GM19438 (cell line): ENCODE measurements around the gene HAPLN3.
A peak's percentile ranks its signal among the peaks of the same experiment; 100 is the strongest.

Experiments
- ATAC-seq: cut with Tn5 transposase; IDR thresholded peaks from one replicate; pipeline ENCODE4 v1.9.1; 2021; ENCODE audit warnings: low read depth; ENCODE audit not compliant: unreplicated experiment

Gene HAPLN3

DNA sequence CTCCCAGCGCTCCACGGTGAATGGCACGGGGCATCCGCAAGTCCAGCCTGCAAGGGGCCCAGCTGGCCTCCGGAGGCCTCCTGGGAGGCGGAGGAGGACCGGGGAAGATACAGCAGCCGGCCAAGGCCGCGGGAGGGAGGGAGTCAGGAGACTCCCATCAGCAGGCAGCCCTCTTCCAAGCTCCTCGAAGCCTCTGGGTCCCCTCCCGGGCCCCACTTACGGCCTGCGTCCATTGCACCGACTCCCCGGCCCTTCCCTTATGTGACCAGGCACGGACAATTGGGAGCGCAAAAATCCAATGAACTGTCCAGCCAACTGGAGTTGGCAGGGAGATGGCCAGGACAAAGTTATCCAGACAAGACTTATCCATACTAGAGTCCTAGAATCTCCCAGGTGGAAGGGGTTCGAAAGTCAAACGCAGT is 17.2 kb upstream of the HAPLN3 start:
- no peak for ATAC-seq

- ATAC-seq, result no peak
These were observed 16.4 kb upstream of the HAPLN3 start for GRCh38 chr15:88911766-88912118.

- ATAC-seq, result no peak
These were observed 14.8 kb upstream of the HAPLN3 start for GRCh38 chr15:88909956-88910831.

DNA sequence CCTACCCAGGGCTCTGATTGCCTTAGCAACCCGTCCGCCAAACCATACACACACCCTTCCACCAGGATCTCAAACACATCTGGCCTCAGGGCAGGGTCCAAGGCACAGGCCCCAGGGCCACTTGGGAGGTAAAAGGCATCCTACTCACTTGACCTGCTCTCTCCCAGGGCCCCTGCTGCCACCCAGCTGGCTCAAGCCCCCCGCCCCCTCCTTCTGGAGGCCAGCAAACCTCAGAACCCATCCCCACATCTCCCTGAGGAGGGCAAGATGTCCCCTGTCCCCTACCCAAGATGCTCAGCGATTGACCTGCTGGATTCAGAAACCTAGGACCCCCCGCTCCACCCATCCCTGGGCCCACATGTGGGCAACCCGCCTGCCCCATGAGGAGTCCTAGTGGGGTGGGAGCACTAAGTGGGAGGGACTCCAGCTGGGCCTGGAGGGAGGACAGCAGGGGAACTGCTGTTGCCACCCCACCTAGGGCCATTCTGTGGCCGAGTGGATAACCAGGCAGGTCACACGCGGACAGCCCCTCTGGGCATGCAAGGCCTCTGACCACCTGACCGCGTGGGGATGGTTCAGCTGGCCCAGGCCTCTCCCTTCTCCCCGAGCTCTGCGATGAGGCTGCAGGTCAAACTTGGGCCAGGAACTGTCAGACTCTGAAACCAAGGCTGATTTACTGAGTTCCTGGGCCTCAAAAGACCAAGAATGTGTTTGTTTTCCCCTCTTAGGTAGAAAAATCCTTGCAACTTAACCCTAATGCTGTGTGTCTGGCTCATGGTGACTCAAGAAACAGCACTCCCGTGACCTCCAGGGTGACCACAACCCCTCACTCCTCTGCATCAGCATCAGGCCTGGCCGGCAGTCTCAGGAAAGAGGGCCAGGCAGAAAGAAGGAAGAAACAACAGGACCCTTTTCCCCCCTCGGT is 13.6 kb upstream of the HAPLN3 start:
- ATAC-seq, result no peak

DNA sequence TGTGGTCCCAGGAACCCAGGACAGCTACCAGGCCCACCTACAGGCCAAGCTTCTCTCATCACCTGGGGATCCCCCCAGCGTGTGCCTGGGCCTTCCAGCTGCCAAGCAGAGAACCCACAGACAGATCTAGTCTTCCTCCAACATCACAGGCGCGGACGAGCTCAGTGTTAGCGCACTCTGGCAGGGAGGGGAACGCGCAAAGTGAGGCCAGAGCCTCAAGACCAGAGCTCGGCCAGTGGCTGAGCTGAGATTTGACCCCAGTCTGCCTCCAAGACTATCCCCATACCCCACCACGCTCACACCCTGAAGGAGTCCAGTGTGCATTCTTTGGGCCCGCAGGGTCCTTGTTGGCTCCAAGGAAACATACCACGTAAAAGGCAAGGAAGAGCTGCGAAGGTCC is 12.8 kb upstream of the HAPLN3 start:
- no peak for ATAC-seq

- no peak for ATAC-seq
These were observed 11.8 kb upstream of the HAPLN3 start for GRCh38 chr15:88907111-88907510.

GRCh38 chr15:88906551-88906950 is 11.2 kb upstream of the HAPLN3 start:
- ATAC-seq, result no peak

DNA sequence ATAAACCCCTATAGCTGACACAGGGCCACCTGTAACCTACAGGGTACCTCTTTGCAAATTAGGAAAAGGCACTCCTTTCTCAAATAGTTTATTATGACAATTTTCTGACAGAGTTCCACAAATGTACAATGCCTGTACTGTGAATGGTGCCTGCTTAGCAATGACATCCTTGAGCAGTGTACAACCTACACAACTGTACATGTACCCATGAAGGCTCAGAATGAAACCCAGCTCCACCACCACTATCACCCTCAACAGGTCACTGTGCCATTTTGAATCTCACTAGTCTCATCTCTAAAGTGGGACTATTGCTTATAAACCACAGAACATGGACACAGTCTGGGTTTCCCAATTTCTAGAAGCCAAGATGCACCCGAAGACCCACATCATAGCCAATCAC is 10.8 kb upstream of the HAPLN3 start:
- ATAC-seq, result no peak

GRCh38 chr15:88905576-88905975 is 10.2 kb upstream of the HAPLN3 start:
- no peak for ATAC-seq

DNA sequence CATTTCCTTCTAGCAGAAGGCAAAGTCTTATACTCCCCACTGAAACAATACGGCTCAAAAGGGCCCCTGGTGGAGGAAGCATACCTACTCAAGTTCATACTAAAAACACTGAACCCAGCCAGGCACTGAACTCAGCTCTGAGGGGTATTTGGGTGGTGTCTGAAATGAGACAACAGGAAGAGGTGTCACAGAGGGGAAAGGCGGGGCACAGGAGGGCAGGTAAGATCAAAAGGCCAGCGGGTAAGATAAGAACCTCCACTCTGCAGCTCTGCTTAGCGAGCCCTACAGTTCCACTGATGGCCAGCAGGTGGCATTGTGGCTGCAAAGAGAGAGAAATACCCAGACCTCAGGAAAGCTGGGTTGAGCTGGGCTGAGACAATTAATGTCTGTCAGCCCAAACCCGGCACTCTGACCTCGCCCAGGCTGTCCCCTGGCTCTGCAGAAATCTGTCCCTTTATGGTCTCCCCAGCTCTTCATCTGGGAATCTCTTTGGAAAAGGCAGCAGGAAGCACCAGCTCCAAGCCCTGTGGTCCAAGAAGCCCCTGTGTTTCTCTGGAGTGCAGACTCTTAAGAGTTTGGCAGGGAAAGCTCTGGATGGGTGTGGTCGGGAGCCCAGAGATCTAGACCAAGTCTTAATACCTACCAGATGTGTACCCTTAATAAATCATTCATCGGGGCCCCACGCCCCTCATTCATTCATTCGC is 9.4 kb upstream of the HAPLN3 start:
- peak; percentile 88 for ATAC-seq

GRCh38 chr15:88904257-88904623 is 8.9 kb upstream of the HAPLN3 start:
- no peak for ATAC-seq

GRCh38 chr15:88902846-88903245 is 7.5 kb upstream of the HAPLN3 start:
- no peak for ATAC-seq

- no peak for ATAC-seq
These were observed 7.0 kb upstream of the HAPLN3 start for GRCh38 chr15:88902221-88902835.

GRCh38 chr15:88901508-88902220 is 6.3 kb upstream of the HAPLN3 start:
- no peak for ATAC-seq

- no peak for ATAC-seq
These were observed 5.7 kb upstream of the HAPLN3 start for GRCh38 chr15:88900982-88901418.

DNA sequence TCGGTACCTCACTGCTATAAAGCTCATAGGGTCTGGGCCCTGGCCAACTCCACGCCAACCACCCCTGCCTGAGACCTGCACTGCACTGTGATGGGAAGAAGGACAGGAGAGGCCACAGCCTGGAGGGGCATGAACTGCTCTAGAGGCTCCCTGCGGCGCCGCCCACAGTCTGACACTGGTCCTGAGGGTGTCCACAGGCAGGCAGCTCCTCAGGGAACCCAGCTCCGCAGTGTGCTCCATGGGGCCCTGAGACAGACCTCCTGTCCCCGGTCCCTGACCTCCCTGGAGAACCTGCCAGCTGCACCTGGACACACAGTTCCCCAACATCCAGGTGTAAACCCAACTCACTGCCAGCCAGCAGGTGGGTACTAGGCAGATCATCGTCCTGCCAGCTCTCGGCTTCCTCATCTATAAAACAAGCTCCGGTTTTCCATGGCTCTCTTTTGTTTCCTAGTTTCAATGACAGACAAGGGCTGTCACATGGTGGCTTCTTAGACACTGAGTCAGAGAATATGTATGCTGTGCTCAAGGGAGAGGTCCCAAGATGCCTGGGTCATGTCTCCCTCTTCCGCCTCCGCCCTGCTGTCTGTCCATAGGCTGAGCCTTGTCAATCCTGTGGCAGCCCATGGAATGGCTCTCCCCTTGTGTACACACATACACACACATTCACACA is 5.1 kb upstream of the HAPLN3 start:
- ATAC-seq, result no peak

GRCh38 chr15:88899251-88899650 is 3.9 kb upstream of the HAPLN3 start:
- ATAC-seq, result no peak

DNA sequence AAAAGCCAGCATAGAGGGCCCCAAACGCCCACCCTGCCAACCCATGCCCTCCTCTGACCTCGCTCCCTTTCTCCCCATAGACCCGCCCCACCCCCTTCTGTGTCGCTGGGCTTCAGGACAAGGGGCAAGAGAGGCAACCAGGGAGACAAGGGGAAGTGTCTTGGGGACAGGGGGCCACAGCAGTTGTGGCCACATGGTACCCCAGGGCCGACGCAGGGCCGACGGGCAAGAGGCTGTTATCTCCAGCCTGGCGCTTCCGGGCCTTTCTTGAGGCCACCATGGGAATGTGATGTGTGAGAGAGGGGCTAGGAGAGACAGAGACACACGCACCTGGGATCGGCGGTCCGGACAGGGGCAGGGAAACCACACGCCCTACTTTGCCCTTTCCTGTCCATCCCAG is 3.4 kb upstream of the HAPLN3 start:
- ATAC-seq, result no peak

- peak; percentile 52 for ATAC-seq
These were observed 2.3 kb upstream of the HAPLN3 start for GRCh38 chr15:88897456-88898194.
